Smooth muscle cell (in vitro differentiated cells): ENCODE measurements around the gene MUC6. TPM values are rescaled to one million over a fixed set of nuclear protein-coding genes. Genes with fewer than 3 reads are reported as not detected.

ENCODE experiments used
- DNase-seq: peaks from one replicate; lab custom pipeline; 2025; ENCODE audit not compliant: unreplicated experiment; lab: John Stamatoyannopoulos, UW
- H2AFZ ChIP-seq: fragments of 200-600 bp; sonication (generic); 2 replicates; pipeline ENCODE4 v1.6.0; 2016; ENCODE audit warnings: antibody characterized with exemption, low read depth, mild to moderate bottlenecking
- H3F3A ChIP-seq: fragments of 200-600 bp; sonication (generic); 2 replicates; pipeline ENCODE4 v1.6.0; 2017; ENCODE audit warnings: antibody characterized with exemption, low read depth
- H3K27ac ChIP-seq: fragments of 200-600 bp; sonication (generic); 2 replicates; pipeline ENCODE4 v1.5.1; 2016; ENCODE audit warnings: low read depth, mild to moderate bottlenecking
- H3K27me3 ChIP-seq: fragments of 200-600 bp; sonication (generic); 2 replicates; pipeline ENCODE4 v1.6.1; 2016; ENCODE audit warnings: low read depth, mild to moderate bottlenecking
- H3K36me3 ChIP-seq: fragments of 200-600 bp; sonication (generic); 2 replicates; pipeline ENCODE4 v1.5.1; 2016; ENCODE audit warnings: low read depth
- H3K4me1 ChIP-seq: fragments of 200-600 bp; sonication (generic); 2 replicates; pipeline ENCODE4 v1.5.1; 2016; ENCODE audit warnings: low read depth
- H3K4me2 ChIP-seq: fragments of 200-600 bp; sonication (generic); 2 replicates; pipeline ENCODE4 v1.6.0; 2016; ENCODE audit warnings: mild to moderate bottlenecking
- H3K4me3 ChIP-seq: fragments of 200-600 bp; sonication (generic); 2 replicates; pipeline ENCODE4 v1.5.1; 2016; ENCODE audit warnings: mild to moderate bottlenecking
- H3K79me2 ChIP-seq: fragments of 200-600 bp; sonication (generic); 2 replicates; pipeline ENCODE4 v1.6.0; 2016; ENCODE audit warnings: low read depth, mild to moderate bottlenecking
- H3K9ac ChIP-seq: fragments of 200-600 bp; sonication (generic); 2 replicates; pipeline ENCODE4 v1.6.0; 2016; ENCODE audit warnings: low read depth
- H3K9me3 ChIP-seq: fragments of 200-600 bp; sonication (generic); replicated peaks from 2 replicates; pipeline ENCODE4 v1.5.1; 2016; ENCODE audit warnings: low read depth
- H4K20me1 ChIP-seq: fragments of 200-600 bp; sonication (generic); 2 replicates; pipeline ENCODE4 v1.6.0; 2016; ENCODE audit warnings: low read depth
- CTCF ChIP-seq: fragments of 200-600 bp; sonication (generic); IDR thresholded peaks from 2 replicates; pipeline ENCODE4 v1.5.1; 2017; ENCODE audit warnings: borderline replicate concordance, mild to moderate bottlenecking, antibody characterized with exemption; ENCODE audit not compliant: insufficient read depth, poor library complexity, severe bottlenecking
- WGBS: methylation state at CpG from one replicate; pipeline ENCODE4 v1.1.7; 2016; ENCODE audit warnings: low lambda C conversion rate; 5-methylcytosine and 5-hydroxymethylcytosine counted together
- polyA plus RNA-seq: library from polyadenylated mRNA; unstranded; fragments of >200 nt; fragmentation: Nextera tagmentation; extraction: Ambion mirVana; gene quantifications from 2 replicates; pipeline ENCODE4 v1.2.1, GENCODE V29; 2016
- total RNA-seq: library from RNA; depleted of rRNA; stranded (reverse); fragments of >200 nt; gene quantifications from 2 replicates; pipeline ENCODE4 v1.2.3, GENCODE V29; 2014

Gene MUC6
- total and polyA plus RNA-seq, 2 experiments from 2014 or later = not detected

- Histone ChIP-seq H3K27ac (no peak overlapping the region), H3F3A (no peaks in the 10 kb centered on the region), H3K27me3 (no peaks in the 10 kb centered on the region), H3K36me3 (no peaks in the 10 kb centered on the region), H3K9ac (no peak overlapping the region), H3K4me3 (no peak overlapping the region), H2AFZ (no peak overlapping the region), H3K9me3 (no peaks in the 10 kb centered on the region), H3K79me2 (no peaks in the 10 kb centered on the region), H3K4me2 (no peak overlapping the region), H4K20me1 (no peaks in the 10 kb centered on the region), H3K4me1 (no peaks in the 10 kb centered on the region)
- 89% methylated on average over 20 of the region's 20 CpGs for WGBS
- no peak for DNase-seq
- TF ChIP-seq CTCF = no peak
Measured at GRCh38 chr11:1030556-1030955, 6.0 kb downstream of the MUC6 start.

GRCh38 chr11:1030086-1030485 is 6.4 kb downstream of the MUC6 start:
- H3K36me3 ChIP-seq = no peaks in the 10 kb centered on the region
- no peak overlapping the region for H3K27ac ChIP-seq
- H3K9me3 ChIP-seq = no peaks in the 10 kb centered on the region
- H3K27me3 ChIP-seq = no peaks in the 10 kb centered on the region
- WGBS = 90% methylated on average over 8 of the region's 16 CpGs
- no peak overlapping the region for H2AFZ ChIP-seq
- H4K20me1 ChIP-seq = no peaks in the 10 kb centered on the region
- H3K79me2 ChIP-seq = no peaks in the 10 kb centered on the region
- H3K9ac ChIP-seq = no peak overlapping the region
- H3K4me2 ChIP-seq = no peak overlapping the region
- TF ChIP-seq CTCF = no peak
- no peaks in the 10 kb centered on the region for H3K4me1 ChIP-seq
- H3K4me3 ChIP-seq = no peak overlapping the region
- DNase-seq = no peak
- H3F3A ChIP-seq = no peaks in the 10 kb centered on the region

- H3K9ac ChIP-seq = no peak overlapping the region
- WGBS = 81% methylated on average over 13 of the region's 16 CpGs
- no peaks in the 10 kb centered on the region for H3K4me1 ChIP-seq
- no peaks in the 10 kb centered on the region for H4K20me1 ChIP-seq
- no peaks in the 10 kb centered on the region for H3K27me3 ChIP-seq
- H3K36me3 ChIP-seq = no peaks in the 10 kb centered on the region
- H3K4me2 ChIP-seq = no peak overlapping the region
- H3K9me3 ChIP-seq = no peaks in the 10 kb centered on the region
- H3K79me2 ChIP-seq = no peaks in the 10 kb centered on the region
- no peaks in the 10 kb centered on the region for H3F3A ChIP-seq
- H3K27ac ChIP-seq = no peak overlapping the region
- H2AFZ ChIP-seq = no peak overlapping the region
- no peak for TF ChIP-seq CTCF
- no peak overlapping the region for H3K4me3 ChIP-seq
- no peak for DNase-seq
Measured at GRCh38 chr11:1029654-1030053, 6.9 kb downstream of the MUC6 start.

- H4K20me1 ChIP-seq = no peaks in the 10 kb centered on the region
- no peaks in the 10 kb centered on the region for H3F3A ChIP-seq
- H3K27me3 ChIP-seq = no peaks in the 10 kb centered on the region
- H2AFZ ChIP-seq = no peak overlapping the region
- H3K27ac ChIP-seq = no peak overlapping the region
- no peak for DNase-seq
- TF ChIP-seq CTCF = no peak
- no peak overlapping the region for H3K4me3 ChIP-seq
- 90% methylated on average over 2 of the region's 25 CpGs for WGBS
- H3K79me2 ChIP-seq = no peaks in the 10 kb centered on the region
- H3K9ac ChIP-seq = no peak overlapping the region
- no peaks in the 10 kb centered on the region for H3K9me3 ChIP-seq
- no peaks in the 10 kb centered on the region for H3K36me3 ChIP-seq
- H3K4me1 ChIP-seq = no peaks in the 10 kb centered on the region
- no peak overlapping the region for H3K4me2 ChIP-seq
Measured at GRCh38 chr11:1029051-1029450, 7.5 kb downstream of the MUC6 start.
